Activated gamma-delta T cell treated with anti-CD3 and anti-CD28 coated beads, Interleukin-2, amount 50 U/mL, for 16 hours (primary cell): Measurements from ENCODE around the gene RAB20.
"Not testable (repeated sequence)": the region's sequence is repeated elsewhere in the genome, so short reads cannot be mapped to it uniquely, and the experiment has no call there.

Experiments
- DNase-seq: peaks from one replicate; pipeline ENCODE4 v3.0.0-alpha.2; 2020; ENCODE audit warnings: low read depth

RAB20 gene

DNA sequence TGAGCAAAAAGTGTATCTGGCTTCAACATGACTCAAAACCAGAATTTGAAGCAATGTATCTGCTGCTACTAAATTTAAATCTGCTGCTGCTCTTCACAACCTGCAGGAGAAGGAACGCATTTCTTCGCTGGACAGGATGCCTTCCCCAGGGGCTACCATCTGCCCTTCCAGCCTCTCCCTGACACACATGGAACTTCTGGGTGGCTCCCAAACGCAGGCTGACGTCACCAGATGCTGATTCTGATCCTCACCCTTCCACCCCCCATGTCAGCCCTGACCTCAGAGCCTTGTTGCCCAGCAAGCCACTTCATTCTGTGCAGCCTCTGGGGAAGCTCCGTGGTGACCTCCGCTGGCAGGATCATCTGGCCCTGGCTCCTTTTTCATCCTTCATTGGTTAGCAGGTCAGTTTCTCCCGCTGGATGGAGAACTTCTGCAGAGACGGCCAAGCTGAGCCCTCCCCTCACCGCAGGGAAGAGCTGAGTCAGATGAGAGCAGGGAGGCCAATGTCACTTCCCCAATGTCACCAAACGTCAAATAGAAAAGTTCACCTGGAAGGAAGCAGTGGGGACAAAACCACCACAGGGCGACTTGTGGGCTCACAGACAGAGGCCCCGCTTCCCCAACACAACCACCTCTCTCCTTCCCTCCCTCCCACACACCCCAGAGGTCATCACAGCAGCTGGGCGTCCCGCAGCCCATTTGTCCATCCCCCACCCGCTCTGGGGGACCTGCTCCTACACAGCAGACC lies 14.0 kb upstream of the RAB20 start:
- DNase-seq: no peak

DNA sequence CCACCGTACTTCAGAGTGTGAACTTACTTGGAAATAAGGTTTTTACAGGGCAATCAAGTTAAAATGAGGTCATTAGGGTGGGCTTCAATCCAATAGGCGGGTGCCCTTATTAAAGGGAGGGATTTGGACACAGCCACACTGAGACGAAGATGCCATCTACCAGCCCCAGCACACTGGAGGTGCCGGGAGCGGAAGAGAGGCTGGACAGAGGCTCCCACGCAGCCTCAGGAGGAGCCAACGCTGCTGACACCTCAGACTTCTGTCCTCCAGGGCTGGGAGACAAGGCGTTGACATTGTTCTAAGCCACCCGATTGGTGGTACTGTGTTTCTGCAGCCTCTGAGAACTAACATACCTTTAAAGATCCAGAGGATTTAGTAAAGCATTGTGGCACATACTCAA lies 12.6 kb upstream of the RAB20 start:
- DNase-seq: no peak

DNA sequence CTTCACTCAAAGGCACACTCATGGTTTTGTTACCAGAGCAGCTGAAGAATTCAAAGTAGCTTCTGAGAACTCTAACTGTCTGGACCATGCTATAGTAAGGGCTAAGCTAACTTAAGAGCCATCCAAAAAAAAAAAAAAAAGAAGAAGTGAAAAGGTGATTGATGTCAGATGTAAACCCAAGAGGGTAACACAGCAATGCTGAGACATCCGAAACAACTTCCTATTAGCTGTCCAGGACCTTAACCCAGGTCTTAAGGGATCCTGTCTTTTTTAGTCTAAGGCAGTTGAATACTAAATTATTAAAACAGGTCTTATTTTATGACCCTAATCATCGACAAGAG lies 11.2 kb upstream of the RAB20 start:
- DNase-seq: no peak

DNA sequence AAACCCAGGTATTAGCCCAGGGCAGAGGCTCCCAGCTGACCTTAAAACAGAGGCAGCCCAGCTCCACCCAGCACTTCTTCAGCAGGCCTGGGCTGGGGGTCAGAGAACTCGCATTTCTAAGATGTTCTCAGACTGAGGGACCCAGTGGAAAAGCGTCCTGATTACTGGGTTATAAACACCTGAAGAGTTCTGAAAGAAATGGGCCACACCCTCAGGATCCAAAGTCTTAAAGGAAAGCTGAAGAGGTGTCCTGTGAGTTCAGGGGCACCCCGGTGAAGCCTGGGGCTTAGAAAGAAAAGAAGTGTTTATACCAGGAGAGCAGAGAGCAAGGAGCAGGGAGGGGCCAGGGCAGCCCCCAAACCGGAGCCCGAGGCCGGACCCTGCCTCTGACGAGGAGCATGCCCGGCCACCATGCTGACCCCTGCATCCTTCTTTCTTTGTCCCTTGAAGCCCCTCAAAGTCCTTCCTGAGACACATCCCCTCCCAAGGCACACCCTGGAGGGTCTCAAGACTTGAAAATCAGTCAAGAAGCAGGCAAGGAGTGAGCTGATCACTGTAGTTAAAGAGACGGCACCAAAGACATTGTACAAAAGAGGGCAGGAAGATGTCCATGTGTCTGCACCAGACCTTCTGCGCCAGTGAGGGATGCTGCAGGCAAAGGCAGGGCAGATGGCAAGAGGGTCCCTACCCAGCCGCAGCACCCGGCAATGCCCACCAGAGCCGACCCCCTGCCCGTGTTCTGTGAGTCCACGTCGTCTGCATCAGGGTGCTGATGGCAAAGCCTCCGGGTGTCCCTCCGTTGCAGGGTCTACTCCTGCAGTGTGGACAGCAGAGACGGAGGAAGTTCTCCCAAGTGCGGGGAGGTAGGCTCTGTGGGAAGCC lies 10.6 kb upstream of the RAB20 start:
- DNase-seq: no peak

DNA sequence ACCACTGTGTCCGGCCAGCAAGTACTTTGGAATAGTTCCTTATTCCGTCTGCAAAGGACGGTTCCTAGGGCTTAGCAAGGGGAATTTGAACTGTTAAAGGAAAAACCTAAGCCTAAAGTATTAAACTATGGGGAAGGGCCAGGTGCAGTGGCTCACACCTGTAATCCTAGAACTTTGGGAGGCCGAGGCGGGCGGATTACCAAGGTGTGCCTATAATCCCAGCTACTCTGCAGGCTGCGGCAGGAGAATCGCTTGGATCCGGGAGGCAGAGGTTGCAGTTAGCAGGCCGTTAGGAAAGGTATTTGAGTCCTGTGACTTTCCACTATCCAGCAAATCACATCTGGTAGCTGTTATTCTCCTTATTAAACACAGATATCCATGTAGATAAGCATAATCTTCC lies 9.4 kb upstream of the RAB20 start:
- DNase-seq: no peak

DNA sequence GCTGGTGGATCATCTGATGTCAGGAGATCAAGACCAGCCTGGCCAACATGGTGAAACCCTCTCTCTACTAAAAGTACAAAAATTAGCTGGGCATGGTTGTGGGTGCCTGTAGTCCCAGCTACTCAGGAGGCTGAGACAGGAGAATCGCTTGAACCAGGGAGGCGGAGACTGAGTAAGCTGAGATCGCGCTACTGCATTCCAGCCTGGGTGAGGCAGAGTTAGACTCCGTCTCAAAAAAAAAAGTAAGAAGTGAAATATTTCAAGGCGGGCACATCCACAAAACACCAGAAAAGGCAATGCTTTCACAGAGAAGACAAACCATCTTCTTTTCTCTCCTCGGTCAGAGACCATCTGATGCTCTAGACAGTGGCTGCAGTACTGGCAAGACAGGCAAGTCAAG lies 8.4 kb upstream of the RAB20 start:
- DNase-seq: not testable (repeated sequence)

DNA sequence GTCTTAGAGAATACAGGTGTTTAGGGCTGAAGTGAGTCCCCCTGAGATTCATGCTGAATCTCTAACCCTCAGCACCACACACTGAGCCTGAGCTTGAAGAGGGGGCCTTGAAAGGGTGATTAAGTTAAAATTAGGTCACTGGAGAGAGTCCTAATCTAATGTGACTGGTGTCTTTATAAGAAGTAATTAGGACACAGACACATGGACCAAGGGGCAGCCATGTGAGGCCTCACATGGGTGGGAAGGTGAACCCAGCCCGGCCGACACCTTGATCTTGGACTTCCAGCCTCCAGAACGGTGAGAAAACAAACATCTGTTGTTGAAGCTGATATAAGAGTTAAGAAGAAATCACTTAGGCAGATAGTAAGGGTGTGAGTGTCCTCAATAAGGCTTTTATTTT lies 7.1 kb upstream of the RAB20 start:
- DNase-seq: no peak

DNA sequence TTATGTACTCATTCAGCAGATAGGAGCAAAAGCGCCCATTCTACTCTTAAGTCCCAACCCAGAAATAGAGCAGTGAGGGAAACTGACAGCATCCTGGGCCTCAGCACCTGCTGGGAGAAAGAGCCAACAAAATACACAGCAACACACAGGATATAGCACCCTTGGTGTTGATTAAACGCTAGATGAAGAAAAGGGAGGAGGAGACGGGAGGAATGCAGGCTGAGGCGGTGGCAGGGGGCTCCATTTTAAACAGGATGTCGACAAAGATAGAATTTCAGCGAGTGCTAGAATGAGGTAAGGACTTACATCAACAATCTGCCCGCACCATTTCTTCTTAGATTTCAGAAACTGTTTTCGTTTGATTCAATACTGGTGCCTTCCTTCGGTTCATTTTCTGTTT lies 4.6 kb upstream of the RAB20 start:
- no peak for DNase-seq

DNA sequence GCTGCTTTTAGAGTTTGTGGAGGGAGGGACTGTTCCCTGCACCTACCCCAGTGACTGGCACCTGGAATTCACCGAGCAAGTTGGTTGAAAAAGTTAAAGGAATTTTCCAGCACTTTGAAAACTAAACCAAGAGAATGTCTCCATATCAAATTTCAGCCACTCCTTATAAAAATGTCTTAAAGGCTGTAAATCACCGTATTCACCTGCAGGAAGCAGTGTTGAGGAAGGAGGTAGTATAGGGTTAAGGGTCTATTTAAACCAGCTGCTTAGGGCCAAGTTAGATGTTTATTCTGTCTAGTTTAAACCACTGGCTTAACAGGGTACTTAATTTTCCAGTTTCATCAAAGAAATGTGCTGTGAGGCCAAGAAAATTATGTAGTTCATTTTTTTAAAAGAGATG lies 3.8 kb upstream of the RAB20 start:
- DNase-seq: no peak

DNA sequence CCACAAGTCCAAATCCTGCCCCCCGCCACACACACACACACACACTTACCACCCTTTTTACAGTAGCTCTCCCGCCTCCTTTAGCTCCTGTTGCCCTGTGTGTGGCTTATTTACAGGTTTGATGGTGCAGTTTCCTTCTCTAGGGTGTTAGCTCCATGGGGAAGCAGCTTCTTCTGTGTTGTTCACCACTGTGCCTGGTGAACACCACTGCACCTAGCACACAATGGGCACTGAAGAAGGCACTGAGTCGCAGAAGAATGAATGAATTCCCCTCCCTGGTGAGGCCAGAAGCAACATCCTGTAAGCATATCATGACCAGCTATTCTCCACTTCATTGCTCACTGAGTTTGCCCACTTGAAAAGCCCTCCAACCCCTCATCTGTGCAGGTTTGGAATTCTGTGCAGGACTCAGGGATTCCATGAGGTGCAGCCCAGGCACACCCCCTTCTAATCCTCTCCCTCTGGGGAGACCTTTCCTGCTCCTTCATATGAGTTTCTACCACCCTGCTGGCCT lies 3.0 kb upstream of the RAB20 start:
- DNase-seq: no peak

DNA sequence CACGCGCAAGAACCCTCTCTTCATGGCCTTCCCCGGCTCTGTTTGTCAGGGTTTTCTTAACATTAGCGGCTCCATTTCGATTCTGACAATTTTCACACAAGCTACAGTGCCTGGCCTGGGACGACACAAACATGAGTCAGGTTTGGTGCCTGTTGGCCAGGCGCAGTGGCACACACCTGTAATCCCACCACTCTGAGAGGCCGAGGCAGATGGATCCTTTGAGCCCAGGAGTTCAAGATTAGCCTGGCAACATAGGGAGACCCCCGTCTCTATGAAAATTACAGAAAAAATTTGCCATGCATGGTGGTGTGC lies 1.9 kb upstream of the RAB20 start:
- DNase-seq: no peak

DNA sequence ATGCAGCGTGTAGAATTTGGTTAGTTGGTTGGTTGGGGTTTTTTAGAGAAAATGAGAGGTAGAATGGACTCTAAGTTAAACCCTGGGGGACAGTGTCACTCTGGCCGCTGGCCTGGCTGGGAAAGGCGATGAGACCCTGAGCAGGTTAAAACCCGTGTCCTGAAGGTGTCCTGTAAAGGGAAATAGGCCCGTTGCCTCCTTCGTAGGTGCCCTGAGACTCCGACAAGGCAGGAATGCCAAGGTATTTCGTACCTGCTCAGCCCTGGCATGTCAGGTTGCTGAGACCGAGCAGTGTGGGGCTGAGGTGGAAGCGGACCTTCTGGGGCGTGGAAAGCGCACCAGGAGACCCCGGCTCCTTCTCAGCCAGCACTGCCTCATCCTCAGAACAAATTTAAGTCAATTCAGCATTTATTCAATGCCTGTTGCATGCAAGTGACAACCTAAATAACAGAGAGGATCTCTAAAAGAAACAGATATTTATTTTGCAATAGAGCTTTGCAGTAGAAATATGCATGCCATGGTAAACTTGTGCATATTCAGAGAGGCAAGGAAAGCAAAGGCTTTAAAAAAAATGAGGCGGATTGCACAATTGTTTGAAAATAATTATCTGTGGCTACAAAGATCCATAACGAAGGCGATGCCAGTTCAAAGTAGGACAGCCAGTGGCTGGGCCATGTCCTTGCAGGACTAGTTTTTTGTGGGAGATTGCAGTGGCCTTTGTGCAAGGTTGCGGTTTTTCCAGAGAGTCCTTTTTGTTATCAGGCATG lies 1.4 kb upstream of the RAB20 start:
- no peak for DNase-seq

DNA sequence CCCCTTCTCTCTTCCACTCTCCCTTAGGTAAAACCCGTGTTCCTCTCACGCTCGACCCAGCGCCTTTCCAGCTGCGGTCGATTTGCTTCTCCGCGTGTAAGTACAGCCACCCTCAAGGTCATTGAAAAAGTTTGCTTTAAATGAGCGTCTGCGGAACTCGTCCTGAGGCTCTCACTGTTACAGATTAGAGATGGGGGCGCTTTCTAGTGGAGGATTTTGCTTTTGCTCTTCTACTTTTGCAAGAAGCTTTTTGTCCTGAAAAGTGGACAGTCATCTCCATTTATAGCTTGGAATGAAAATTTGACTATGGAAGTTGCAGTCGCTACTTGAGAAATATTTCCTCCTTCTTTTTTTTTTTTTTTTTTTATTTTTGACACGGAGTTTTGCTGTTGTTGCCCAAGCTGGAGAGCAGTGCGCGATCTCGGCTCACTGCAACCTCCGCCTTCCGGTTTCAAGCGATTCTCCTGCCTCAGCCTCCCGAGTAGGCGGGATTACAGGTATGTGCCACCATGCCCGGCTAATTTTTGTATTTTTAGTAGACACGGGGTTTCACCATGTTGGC lies 595 bp upstream of the RAB20 start:
- DNase-seq: no peak

DNA sequence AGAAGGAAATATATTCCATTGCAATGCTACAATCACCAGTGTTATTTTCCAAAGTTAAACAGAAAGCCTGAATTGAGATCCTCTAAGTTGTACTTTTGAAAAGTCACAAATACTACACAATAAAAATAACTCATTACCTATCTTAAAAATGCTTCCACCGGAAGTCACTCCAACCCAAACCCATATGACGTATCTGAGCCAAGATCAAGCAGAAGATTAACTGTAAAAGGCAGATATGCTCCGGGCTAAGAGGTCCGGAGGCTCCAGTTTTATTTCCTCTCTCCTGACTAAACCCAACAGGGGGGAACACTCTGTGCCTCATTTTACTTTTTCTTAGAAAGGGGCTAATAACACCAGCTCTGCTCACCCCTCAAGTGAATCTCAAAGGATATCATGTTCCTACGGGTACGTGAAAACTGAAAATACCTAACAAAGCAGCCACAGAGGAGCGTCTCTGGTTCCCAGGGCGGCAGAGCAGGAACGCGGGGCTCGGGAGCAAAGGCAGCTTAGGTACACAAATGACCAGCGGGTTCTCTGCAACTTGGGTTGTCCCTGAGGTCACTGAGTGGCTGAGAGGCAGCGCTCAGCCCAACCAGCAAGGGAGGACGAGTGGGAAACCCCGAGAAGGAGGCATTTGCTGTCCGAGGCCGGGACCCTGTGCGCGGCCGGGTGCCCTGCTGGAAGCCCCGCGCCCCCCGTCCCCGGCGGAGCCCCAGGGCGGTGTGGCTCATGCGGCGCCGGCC lies 750 bp downstream of the RAB20 start:
- no peak for DNase-seq

DNA sequence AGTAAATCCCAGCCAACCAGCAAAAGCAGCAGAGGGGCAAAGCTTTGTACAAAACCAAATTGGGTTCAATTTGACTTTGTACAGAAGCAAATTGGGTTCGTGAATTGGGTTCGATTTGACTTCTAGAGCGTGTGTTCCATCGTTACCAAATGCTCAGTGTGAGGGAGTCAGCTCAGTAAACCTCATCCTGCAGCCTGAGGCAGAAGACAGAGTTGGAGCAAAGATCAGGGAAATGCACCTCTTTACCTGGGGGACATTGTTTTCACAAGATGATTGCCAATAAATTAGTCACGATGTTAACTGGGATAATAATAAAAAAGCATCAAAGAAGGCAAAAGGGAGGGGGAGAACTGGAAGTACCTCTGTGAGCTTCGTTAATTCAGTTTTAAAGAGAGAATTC lies 1.5 kb downstream of the RAB20 start:
- DNase-seq: no peak

DNA sequence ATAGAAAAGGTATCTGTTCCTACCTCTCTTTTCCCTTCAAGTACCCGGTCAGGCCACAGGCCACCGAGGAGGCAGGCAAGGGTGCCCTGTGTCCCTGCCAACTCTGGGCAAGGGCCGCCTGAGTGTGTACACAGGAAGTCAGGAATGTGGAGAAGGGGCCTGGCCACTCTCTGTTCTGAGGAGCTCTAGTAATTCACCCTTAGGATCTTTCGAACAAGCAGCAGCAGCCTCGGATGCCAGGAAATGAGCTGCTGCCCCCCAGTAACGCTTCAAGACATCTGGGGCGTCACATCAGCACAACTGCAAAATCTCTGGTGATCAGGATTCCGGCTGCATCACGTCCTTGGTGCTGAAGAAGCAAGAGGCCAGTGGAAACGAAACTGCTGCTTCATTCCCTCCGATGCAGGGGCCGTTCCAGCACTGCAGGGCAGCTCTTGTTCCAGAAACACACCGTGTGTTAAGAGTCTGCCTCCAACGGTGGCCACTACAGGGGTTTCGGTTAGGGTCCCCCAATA lies 2.0 kb downstream of the RAB20 start:
- DNase-seq: no peak

DNA sequence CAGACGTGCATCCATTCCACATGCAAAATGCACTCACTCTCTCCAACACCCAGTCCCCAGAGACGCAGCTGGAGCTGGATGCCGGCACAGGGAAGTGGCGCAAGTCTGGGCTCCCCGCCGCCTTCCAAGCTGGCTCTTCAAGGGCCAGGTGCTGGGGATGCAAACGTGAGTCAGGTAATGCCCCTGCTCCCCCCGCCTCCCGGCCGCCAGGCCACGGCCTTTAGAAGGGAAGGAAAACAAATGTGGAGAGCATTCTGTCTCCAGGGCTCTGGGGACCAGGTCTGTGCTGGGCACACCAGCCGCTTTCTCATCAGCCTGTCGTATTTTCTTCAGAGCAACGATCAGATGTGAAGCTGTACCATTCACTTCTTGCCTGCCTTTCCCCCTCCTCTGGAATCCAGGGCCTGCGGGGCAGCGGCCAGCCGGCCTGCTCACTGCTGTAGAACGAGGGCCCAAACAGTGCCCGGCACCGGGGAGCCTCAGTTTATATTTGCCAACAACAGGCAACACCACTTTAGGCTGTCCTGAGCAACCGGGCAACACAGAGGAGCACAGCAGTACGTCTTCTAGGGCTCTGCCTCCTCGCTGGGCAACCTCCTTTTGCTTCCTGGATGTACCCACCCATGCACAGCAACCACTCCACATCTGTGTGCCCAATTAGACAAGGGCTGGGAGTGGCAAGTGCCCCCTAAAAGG lies 3.8 kb downstream of the RAB20 start:
- DNase-seq: no peak

DNA sequence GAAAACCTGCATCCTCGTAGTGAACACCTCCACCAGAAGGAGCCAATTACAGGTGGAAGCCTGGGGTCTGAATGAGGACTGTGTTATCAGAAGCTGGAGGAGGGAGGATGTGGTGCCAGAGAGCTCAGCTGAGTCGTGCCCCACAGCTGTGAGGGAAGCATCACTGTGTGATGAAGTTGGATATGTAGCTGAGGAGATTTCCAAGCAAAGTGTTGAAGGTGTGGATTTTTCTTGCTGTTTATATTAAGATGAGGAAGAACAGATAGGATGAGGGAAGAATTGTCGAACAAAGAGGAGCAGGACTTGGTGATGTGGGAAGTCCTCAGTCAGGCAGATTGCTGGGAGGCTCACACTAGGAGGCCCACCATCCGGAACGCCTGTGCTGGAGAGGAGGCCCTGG lies 4.4 kb downstream of the RAB20 start:
- no peak for DNase-seq

DNA sequence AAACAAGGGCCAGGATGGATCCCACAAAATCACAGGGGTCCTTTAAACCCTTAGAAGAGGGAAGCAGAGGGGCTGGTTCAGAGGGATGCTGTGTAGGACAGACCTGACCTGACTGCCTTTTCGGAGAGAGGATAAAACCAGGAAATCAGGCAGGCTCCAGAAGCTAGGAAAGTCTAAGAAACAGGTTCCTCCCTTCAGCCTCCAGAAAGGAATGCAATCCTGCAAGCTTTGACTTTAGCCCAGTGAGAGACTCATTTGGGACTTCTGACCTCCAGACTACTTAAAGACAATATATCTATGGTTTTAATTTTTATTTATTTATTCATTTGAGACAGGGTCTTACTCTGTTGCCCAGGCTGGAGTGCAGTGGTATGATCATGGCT lies 5.3 kb downstream of the RAB20 start:
- no peak for DNase-seq

DNA sequence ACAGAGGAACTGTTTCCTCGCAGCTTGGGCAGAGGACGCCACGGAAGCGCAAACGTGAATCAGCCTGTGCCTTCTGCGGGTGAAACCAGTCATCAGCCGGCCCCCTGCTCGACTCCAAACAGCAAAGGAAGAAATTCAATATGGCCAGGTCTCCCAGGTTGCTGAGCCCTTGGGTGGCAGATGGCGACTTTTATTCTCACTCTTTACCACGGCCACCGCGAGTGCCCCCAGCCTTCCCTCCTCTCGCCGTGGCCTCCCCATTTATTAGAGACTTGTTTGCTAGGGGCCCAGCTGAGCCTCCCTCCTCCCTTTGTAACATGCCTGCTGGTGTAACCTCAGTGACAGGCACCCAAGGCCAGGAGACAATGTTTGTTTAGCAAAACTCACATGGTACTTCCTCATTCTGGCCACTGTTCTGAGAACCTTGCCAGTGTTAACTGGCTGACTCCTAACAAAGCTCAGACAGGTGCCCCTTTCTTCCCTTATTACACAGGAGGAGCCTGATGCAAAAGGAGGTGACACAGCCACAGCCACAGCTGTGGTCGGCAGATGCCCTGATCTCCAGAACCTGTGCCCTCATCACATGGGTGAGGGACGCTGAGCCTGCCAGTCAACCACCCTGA lies 5.8 kb downstream of the RAB20 start:
- no peak for DNase-seq

DNA sequence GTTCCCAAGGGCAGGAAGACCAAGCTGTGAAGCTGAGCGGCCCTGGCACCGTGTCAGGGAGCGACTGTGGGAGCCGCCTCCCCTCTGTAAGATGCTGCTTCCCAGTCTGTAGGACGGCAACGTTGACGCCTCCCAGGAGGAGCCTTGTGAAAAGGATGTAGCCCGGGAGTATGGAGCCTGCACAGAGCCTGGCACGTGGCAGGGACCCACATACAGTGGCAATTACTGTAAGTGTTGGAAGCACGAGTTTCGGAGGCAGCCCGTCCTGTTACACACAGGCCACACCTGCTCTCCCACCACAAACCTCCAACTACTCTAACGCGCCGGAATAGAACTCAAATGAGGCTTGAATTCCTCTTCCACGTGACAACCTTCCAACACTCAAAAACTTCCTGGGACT lies 6.6 kb downstream of the RAB20 start:
- no peak for DNase-seq
